ENCODE data around the gene MOB2. TPM values are rescaled to one million over a fixed set of nuclear protein-coding genes. Genes with fewer than 3 reads are reported as not detected.
A peak's percentile ranks its signal among the peaks of the same experiment; 100 is the strongest.

Gene MOB2
- polyA plus RNA-seq, 1 donor, result 27.2 TPM

GRCh38 chr11:1456176-1456575 is 30.4 kb downstream of the MOB2 start:
- WGBS (ENCODE audit: insufficient coverage, low lambda C conversion rate), result no CpG with 5 or more reads among the region's 22 CpGs
- peak; percentile 61 to 89 for DNase-seq

GRCh38 chr11:1455763-1456060 is 30.9 kb downstream of the MOB2 start:
- H3K27ac ChIP-seq (ENCODE audit: low read length), result no peak overlapping the region
- no peaks in the 10 kb centered on the region for H3K9me3 ChIP-seq (ENCODE audit: control insufficient read depth, low read depth, low read length)
- H3K36me3 ChIP-seq (ENCODE audit: control insufficient read depth, insufficient read depth, low read length), result no peaks in the 10 kb centered on the region
- peaks cover 19% of the 10 kb centered on the region for H3K4me1 ChIP-seq (ENCODE audit: control insufficient read depth, insufficient read depth, low read length)
- DNase-seq, result no peak
- no CpG with 5 or more reads among the region's 5 CpGs for WGBS (ENCODE audit: insufficient coverage, low lambda C conversion rate)
- H3K4me3 ChIP-seq (ENCODE audit: low read length), result no peak overlapping the region
- no peaks in the 10 kb centered on the region for H3K27me3 ChIP-seq (ENCODE audit: control insufficient read depth, insufficient read depth, low read length)

More at GRCh38 chr11:1456176-1456575, 30.4 kb downstream of the MOB2 start:
- H3K9me3 ChIP-seq (ENCODE audit: control insufficient read depth, low read depth, low read length), result no peaks in the 10 kb centered on the region
- H3K36me3 ChIP-seq (ENCODE audit: control insufficient read depth, insufficient read depth, low read length), result no peaks in the 10 kb centered on the region
- H3K27ac ChIP-seq (ENCODE audit: low read length), result no peak overlapping the region
- peaks cover 19% of the 10 kb centered on the region for H3K4me1 ChIP-seq (ENCODE audit: control insufficient read depth, insufficient read depth, low read length)
- H3K4me3 ChIP-seq (ENCODE audit: low read length), result no peak overlapping the region
- no peaks in the 10 kb centered on the region for H3K27me3 ChIP-seq (ENCODE audit: control insufficient read depth, insufficient read depth, low read length)

GRCh38 chr11:1455032-1455762 is 31.4 kb downstream of the MOB2 start:
- no peaks in the 10 kb centered on the region for H3K36me3 ChIP-seq (ENCODE audit: control insufficient read depth, insufficient read depth, low read length)
- no peaks in the 10 kb centered on the region for H3K27me3 ChIP-seq (ENCODE audit: control insufficient read depth, insufficient read depth, low read length)
- WGBS (ENCODE audit: insufficient coverage, low lambda C conversion rate), result no CpG with 5 or more reads among the region's 24 CpGs
- H3K27ac ChIP-seq (ENCODE audit: low read length), result no peak overlapping the region
- no peak overlapping the region for H3K4me3 ChIP-seq (ENCODE audit: low read length)
- peaks cover 19% of the 10 kb centered on the region for H3K4me1 ChIP-seq (ENCODE audit: control insufficient read depth, insufficient read depth, low read length)
- H3K9me3 ChIP-seq (ENCODE audit: control insufficient read depth, low read depth, low read length), result no peaks in the 10 kb centered on the region
- no peak for DNase-seq

- Histone ChIP-seq H3K27me3 (ENCODE audit: control insufficient read depth, insufficient read depth, low read length) (no peaks in the 10 kb centered on the region), H3K4me1 (ENCODE audit: control insufficient read depth, insufficient read depth, low read length) (peaks cover 19% of the 10 kb centered on the region), H3K36me3 (ENCODE audit: control insufficient read depth, insufficient read depth, low read length) (no peaks in the 10 kb centered on the region), H3K27ac (ENCODE audit: low read length) (no peak overlapping the region), H3K4me3 (ENCODE audit: low read length) (no peak overlapping the region), H3K9me3 (ENCODE audit: control insufficient read depth, low read depth, low read length) (no peaks in the 10 kb centered on the region)
- no CpG with 5 or more reads among the region's 21 CpGs for WGBS (ENCODE audit: insufficient coverage, low lambda C conversion rate)
- DNase-seq, result no peak
These were observed 32.0 kb downstream of the MOB2 start for GRCh38 chr11:1454576-1454975.

- WGBS (ENCODE audit: insufficient coverage, low lambda C conversion rate), result no CpG with 5 or more reads among the region's 17 CpGs
- Histone ChIP-seq H3K27ac (ENCODE audit: low read length) (no peak overlapping the region), H3K4me3 (ENCODE audit: low read length) (no peak overlapping the region), H3K27me3 (ENCODE audit: control insufficient read depth, insufficient read depth, low read length) (no peaks in the 10 kb centered on the region), H3K4me1 (ENCODE audit: control insufficient read depth, insufficient read depth, low read length) (peaks cover 19% of the 10 kb centered on the region), H3K9me3 (ENCODE audit: control insufficient read depth, low read depth, low read length) (no peaks in the 10 kb centered on the region), H3K36me3 (ENCODE audit: control insufficient read depth, insufficient read depth, low read length) (no peaks in the 10 kb centered on the region)
- peak in 1 of 2 donors; percentile 56 for DNase-seq
These were observed 33.0 kb downstream of the MOB2 start for GRCh38 chr11:1453611-1454034.

GRCh38 chr11:1452744-1453143 is 33.8 kb downstream of the MOB2 start:
- H3K27me3 ChIP-seq (ENCODE audit: control insufficient read depth, insufficient read depth, low read length), result no peaks in the 10 kb centered on the region
- H3K36me3 ChIP-seq (ENCODE audit: control insufficient read depth, insufficient read depth, low read length), result no peaks in the 10 kb centered on the region
- H3K27ac ChIP-seq (ENCODE audit: low read length), result no peak overlapping the region
- no peak for DNase-seq
- peaks cover 14% of the 10 kb centered on the region for H3K4me1 ChIP-seq (ENCODE audit: control insufficient read depth, insufficient read depth, low read length)
- no CpG with 5 or more reads among the region's 13 CpGs for WGBS (ENCODE audit: insufficient coverage, low lambda C conversion rate)
- no peak overlapping the region for H3K4me3 ChIP-seq (ENCODE audit: low read length)
- H3K9me3 ChIP-seq (ENCODE audit: control insufficient read depth, low read depth, low read length), result no peaks in the 10 kb centered on the region

GRCh38 chr11:1451781-1452470 is 34.7 kb downstream of the MOB2 start:
- no CpG with 5 or more reads among the region's 27 CpGs for WGBS (ENCODE audit: insufficient coverage, low lambda C conversion rate)
- no peak overlapping the region for H3K27ac ChIP-seq (ENCODE audit: low read length)
- H3K4me3 ChIP-seq (ENCODE audit: low read length), result no peak overlapping the region
- DNase-seq, result no peak
- no peaks in the 10 kb centered on the region for H3K27me3 ChIP-seq (ENCODE audit: control insufficient read depth, insufficient read depth, low read length)
- H3K36me3 ChIP-seq (ENCODE audit: control insufficient read depth, insufficient read depth, low read length), result no peaks in the 10 kb centered on the region
- H3K4me1 ChIP-seq (ENCODE audit: control insufficient read depth, insufficient read depth, low read length), result peaks cover 14% of the 10 kb centered on the region
- no peaks in the 10 kb centered on the region for H3K9me3 ChIP-seq (ENCODE audit: control insufficient read depth, low read depth, low read length)

GRCh38 chr11:1450949-1451710 is 35.4 kb downstream of the MOB2 start:
- DNase-seq, result no peak
- Histone ChIP-seq H3K4me3 (ENCODE audit: low read length) (no peak overlapping the region), H3K9me3 (ENCODE audit: control insufficient read depth, low read depth, low read length) (no peaks in the 10 kb centered on the region), H3K27me3 (ENCODE audit: control insufficient read depth, insufficient read depth, low read length) (no peaks in the 10 kb centered on the region), H3K36me3 (ENCODE audit: control insufficient read depth, insufficient read depth, low read length) (no peaks in the 10 kb centered on the region), H3K27ac (ENCODE audit: low read length) (no peak overlapping the region), H3K4me1 (ENCODE audit: control insufficient read depth, insufficient read depth, low read length) (peaks cover 10% of the 10 kb centered on the region)
- WGBS (ENCODE audit: insufficient coverage, low lambda C conversion rate), result no CpG with 5 or more reads among the region's 22 CpGs

GRCh38 chr11:1450344-1450875 is 36.2 kb downstream of the MOB2 start:
- Histone ChIP-seq H3K4me3 (ENCODE audit: low read length) (no peak overlapping the region), H3K27ac (ENCODE audit: low read length) (no peak overlapping the region), H3K27me3 (ENCODE audit: control insufficient read depth, insufficient read depth, low read length) (no peaks in the 10 kb centered on the region), H3K9me3 (ENCODE audit: control insufficient read depth, low read depth, low read length) (peaks cover 6% of the 10 kb centered on the region), H3K36me3 (ENCODE audit: control insufficient read depth, insufficient read depth, low read length) (no peaks in the 10 kb centered on the region), H3K4me1 (ENCODE audit: control insufficient read depth, insufficient read depth, low read length) (peaks cover 5% of the 10 kb centered on the region)
- WGBS (ENCODE audit: insufficient coverage, low lambda C conversion rate), result no CpG with 5 or more reads among the region's 29 CpGs
- no peak for DNase-seq

GRCh38 chr11:1449490-1450243 is 36.9 kb downstream of the MOB2 start:
- DNase-seq, result no peak
- Histone ChIP-seq H3K27me3 (ENCODE audit: control insufficient read depth, insufficient read depth, low read length) (no peaks in the 10 kb centered on the region), H3K36me3 (ENCODE audit: control insufficient read depth, insufficient read depth, low read length) (no peaks in the 10 kb centered on the region), H3K4me3 (ENCODE audit: low read length) (no peak overlapping the region), H3K9me3 (ENCODE audit: control insufficient read depth, low read depth, low read length) (peaks cover 6% of the 10 kb centered on the region), H3K27ac (ENCODE audit: low read length) (no peak overlapping the region), H3K4me1 (ENCODE audit: control insufficient read depth, insufficient read depth, low read length) (peaks cover 5% of the 10 kb centered on the region)
- WGBS (ENCODE audit: insufficient coverage, low lambda C conversion rate), result no CpG with 5 or more reads among the region's 31 CpGs
